ENCODE measurements around the gene STAP1.

GRCh38 chr4:67522230-67522629, 36.3 kb upstream of the STAP1 start:
- TF ChIP-seq POLR2A (IDR thresholded peaks at IDR 0.05) (no peak), EP300 (IDR thresholded peaks at IDR 0.05) (no peak)
- TF ChIP-seq, protein P1, sequence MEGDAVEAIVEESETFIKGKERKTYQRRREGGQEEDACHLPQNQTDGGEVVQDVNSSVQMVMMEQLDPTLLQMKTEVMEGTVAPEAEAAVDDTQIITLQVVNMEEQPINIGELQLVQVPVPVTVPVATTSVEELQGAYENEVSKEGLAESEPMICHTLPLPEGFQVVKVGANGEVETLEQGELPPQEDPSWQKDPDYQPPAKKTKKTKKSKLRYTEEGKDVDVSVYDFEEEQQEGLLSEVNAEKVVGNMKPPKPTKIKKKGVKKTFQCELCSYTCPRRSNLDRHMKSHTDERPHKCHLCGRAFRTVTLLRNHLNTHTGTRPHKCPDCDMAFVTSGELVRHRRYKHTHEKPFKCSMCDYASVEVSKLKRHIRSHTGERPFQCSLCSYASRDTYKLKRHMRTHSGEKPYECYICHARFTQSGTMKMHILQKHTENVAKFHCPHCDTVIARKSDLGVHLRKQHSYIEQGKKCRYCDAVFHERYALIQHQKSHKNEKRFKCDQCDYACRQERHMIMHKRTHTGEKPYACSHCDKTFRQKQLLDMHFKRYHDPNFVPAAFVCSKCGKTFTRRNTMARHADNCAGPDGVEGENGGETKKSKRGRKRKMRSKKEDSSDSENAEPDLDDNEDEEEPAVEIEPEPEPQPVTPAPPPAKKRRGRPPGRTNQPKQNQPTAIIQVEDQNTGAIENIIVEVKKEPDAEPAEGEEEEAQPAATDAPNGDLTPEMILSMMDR (IDR thresholded peaks at IDR 0.05): no peak
